GM19452 (cell line): ENCODE results near the gene WIPF2.
"Not testable (repeated sequence)": the region's sequence is repeated elsewhere in the genome, so short reads cannot be mapped to it uniquely, and the experiment has no call there.

ENCODE experiments used
- ATAC-seq: cut with Tn5 transposase; IDR thresholded peaks from one replicate; pipeline ENCODE4 v1.9.1; 2021; ENCODE audit not compliant: unreplicated experiment

Gene WIPF2

GRCh38 chr17:40191237-40192208 lies 27.6 kb upstream of the WIPF2 start:
- ATAC-seq = peak; percentile 62

GRCh38 chr17:40192961-40193360 lies 26.1 kb upstream of the WIPF2 start:
- ATAC-seq = no peak

GRCh38 chr17:40194821-40195220 lies 24.3 kb upstream of the WIPF2 start:
- no peak for ATAC-seq

GRCh38 chr17:40197550-40197949 lies 21.6 kb upstream of the WIPF2 start:
- ATAC-seq = no peak

- not testable (repeated sequence) for ATAC-seq
Observed at GRCh38 chr17:40197965-40198456, 21.1 kb upstream of the WIPF2 start.

- no peak for ATAC-seq
Observed at GRCh38 chr17:40198576-40198975, 20.5 kb upstream of the WIPF2 start.

GRCh38 chr17:40203131-40203530 lies 16.0 kb upstream of the WIPF2 start:
- ATAC-seq = no peak

GRCh38 chr17:40206193-40206592 lies 12.9 kb upstream of the WIPF2 start:
- ATAC-seq = not testable (repeated sequence)

GRCh38 chr17:40209404-40210093 lies 9.6 kb upstream of the WIPF2 start:
- ATAC-seq = no peak

- not testable (repeated sequence) for ATAC-seq
Observed at GRCh38 chr17:40213914-40214313, 5.2 kb upstream of the WIPF2 start.

- no peak for ATAC-seq
Observed at GRCh38 chr17:40218006-40218739, 931 bp upstream of the WIPF2 start.

- ATAC-seq = no peak
Observed at GRCh38 chr17:40219594-40220338, 662 bp downstream of the WIPF2 start.

GRCh38 chr17:40224718-40225550 lies 5.8 kb downstream of the WIPF2 start:
- no peak for ATAC-seq

- ATAC-seq = not testable (repeated sequence)
Observed at GRCh38 chr17:40229146-40229545, 10.0 kb downstream of the WIPF2 start.

GRCh38 chr17:40230670-40231069 lies 11.6 kb downstream of the WIPF2 start:
- ATAC-seq = no peak

GRCh38 chr17:40231928-40232327 lies 12.8 kb downstream of the WIPF2 start:
- not testable (repeated sequence) for ATAC-seq

- ATAC-seq = no peak
Observed at GRCh38 chr17:40241252-40241834, 22.2 kb downstream of the WIPF2 start.

GRCh38 chr17:40242774-40243173 lies 23.7 kb downstream of the WIPF2 start:
- no peak for ATAC-seq

- ATAC-seq = no peak
Observed at GRCh38 chr17:40243761-40244160, 24.7 kb downstream of the WIPF2 start.
